Activated CD8-positive, alpha-beta memory T cell treated with anti-CD3 and anti-CD28 coated beads for 4 hours (primary cell): ENCODE data around the gene KAT5.
"Not testable (repeated sequence)": the region's sequence is repeated elsewhere in the genome, so short reads cannot be mapped to it uniquely, and the experiment has no call there.

ENCODE experiments used
- DNase-seq, 2 donors: peaks; one replicate each; pipeline ENCODE4 v3.0.0-alpha.2; 2020; ENCODE audit warnings: low read depth in 2 of 2

KAT5 gene

DNA sequence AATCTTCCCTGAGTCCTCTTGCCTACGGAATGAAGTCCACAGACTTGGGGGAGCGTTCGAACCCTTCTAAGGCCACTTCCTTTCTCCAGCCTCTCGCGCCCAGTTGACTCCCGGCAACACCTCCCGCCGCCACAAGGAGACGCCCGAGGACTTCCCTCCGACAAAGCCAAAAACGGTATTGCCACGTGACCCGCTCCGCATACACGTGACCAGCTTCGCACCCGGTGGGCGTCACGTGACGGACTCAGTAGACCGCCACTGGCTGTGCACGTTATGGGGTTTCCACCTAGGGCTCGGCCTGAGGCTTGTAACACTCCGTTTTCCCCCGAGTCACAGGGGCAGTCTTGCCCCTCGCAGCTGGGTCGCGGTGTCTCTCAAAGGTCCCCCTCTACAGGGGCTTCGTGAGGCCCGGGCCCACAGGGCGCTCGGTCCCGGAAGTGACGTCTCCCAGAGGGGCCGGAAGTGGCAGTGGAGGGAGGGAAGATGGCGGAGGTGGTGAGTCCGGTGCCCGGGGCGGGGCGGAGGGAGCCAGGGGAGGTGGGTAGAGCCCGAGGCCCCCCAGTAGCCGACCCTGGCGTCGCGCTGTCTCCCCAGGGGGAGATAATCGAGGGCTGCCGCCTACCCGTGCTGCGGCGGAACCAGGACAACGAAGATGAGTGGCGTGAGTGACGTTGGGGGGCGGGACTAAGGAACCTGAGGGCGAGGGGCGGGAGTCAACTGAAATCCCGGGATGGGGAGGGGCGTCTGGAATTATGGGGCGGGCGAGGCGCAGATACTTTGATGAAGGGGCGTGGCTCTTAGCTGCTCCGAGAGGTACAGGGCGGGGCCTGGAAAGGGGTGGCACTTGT, at the start of gene KAT5:
Gene KAT5 (plus strand): TSS at position 468 of the 848 bp plus-strand sequence. CDS start 16 bp downstream, at position 484.
- peak; percentile 94 to 97 for DNase-seq

DNA sequence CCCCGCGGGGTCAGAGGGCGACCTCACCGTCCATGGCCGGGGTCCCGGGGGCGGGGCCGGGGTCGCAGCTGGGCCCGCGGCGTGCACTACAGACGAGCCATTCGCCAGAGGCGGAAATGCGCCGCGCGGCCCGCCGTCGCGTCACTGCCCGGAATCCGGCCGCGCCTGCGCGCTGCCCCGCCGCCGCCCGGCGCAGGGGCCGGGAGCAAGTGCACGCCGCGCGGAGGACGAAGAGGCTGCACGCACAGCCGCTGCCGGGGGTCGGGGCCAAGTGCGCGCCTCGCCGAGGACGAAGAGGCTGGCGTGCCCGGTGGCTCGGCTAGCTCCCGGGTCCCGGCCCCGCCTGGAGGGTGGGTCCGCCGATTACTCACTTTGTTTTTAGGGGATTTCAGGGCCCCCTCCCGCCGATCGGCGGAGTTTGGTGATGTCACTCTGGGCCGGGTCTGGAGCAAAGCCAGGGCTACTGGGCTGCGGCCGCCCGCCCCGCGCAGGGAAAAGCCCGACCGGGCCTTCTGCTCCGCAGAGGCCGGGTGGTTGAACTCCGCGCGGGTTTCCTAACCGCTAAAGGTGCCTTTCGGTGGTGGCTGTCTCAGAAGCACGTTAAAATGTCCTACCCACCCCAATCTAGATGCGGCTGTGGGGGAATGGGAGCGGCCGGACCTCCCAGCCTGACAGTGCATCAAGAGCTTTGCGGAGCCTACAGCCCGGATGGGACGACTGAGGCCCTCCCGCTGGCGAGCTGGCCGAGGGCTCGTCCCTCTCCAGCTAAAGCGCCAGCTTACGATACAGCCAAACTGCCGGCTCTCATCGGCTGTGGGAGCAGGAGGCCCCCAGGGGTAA, 49.0 kb upstream of the KAT5 start, which contains the start of gene RELA:
Gene RELA (minus strand): TSS at position 118 of the 840 bp plus-strand sequence. CDS start 84 bp downstream, at position 34.
- DNase-seq: peak; percentile 78 to 81

GRCh38 chr11:65663639-65664200, 48.3 kb upstream of the KAT5 start:
- DNase-seq: peak; percentile 25 to 30

DNA sequence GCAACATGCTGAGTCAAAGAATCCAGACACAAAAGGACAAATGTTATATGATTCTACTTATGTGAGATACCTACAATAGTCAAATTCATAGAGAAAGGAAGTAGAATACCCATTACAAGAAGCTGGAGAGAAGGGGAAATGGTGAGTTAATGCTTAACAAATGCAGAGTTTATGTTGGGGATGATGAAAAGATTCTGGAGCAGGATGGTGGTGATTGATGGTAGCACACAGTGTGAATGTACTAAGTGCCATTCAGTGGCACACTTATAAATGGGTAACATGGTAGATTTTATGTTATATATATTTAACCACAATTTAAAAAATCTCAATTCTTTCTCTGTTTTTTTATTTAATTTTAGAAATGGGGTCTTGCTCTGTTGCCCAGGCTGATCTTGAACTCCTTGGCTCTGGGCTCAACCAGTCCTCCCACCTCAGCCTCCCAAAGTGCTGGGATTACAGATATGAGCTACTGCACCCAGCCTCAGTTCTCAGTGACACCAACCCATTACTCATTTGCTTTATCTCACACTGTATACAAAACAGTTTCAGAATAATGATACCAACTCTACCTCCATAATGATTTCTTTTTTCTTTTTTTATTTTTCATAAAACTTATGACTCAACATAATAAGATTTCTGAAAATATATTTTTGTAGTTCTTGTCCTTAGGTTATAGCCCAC, 39.7 kb upstream of the KAT5 start:
- no peak for DNase-seq

- DNase-seq: no peak
Measured at GRCh38 chr11:65672982-65673381, 39.1 kb upstream of the KAT5 start.

DNA sequence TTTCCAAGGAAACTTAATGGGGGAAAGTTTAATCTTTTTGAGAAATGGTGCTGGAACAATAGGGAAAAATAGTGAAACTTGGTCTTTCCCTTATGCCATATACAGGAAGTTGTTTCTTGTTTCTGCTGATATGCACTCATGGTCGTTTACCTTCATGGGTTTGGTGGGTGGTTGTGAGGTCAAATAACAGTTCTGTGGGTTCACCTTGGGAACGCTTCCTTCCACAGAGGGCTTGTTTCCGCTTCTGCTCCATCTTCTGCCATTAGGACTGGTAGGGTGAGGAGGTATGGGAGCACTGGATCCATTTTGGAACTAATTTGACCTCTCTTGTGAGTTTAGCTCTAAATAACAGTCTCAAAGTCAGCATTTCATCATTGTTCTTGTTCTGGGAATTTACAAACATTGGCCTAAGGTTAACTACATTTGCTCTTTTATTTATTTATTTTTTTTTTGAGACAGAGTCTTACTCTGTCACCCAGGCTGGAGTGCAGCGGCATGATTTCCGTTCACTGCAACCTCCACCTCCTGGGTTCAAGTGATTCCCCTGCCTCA, 31.8 kb upstream of the KAT5 start:
- DNase-seq: no peak

DNA sequence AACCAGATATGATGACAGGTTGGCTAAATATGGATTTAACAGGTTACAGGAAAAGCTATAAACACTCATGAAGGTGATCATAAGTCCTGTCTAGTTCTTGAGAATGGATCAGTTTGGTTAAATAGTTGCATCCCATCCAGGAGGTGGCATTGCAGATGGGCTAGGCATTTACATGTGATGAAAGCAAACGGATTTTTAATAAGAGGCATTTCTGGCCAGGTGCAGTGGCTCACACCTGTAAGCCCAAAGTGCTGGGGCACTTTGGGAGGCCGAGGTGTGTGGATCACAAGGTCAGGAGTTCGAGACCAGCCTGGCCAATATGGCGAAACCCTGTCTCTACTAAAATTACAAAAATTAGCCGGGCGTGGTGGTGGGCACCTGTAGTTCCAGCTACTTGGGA, 28.6 kb upstream of the KAT5 start:
- not testable (repeated sequence) for DNase-seq

DNA sequence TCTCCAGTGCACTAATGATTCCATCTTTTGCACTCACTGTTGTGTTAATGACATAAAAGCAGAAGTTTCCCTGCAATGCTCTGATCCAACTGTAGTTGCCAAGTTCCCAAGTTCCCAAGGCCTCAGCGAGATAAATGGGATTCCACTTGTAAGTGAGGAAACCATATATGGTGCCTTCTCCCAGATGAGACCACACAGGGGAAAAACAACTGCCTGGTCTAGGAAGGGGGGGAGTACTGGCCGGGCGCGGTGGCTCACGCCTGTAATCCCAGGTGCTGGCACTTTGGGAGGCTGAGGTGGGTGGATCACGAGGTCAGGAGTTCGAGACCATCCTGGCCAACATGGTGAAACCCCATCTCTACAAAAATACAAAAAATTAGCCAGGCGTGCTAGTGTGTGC, 26.1 kb upstream of the KAT5 start:
- no peak for DNase-seq

- not testable (repeated sequence) for DNase-seq
Measured at GRCh38 chr11:65691847-65692246, 20.2 kb upstream of the KAT5 start.

DNA sequence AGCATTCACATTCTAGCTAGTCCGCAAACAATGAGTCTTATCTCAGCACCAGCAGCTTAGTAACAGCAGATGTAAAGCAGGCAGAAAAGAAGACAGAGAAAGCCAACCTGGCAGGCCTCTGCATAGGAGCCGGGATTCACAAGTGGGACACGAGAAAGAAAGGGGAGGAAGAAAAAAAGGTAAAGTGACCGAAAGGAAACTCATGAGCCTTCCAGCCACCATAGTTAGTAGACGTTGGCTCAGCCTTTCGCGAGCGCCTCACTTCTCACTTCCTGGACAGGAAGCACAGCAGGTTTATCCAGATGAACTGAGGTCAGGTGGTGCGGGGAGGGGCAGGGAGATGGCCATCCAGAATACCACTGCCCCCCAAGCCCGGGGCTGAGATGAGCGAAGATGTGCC, 19.7 kb upstream of the KAT5 start:
- no peak for DNase-seq

DNA sequence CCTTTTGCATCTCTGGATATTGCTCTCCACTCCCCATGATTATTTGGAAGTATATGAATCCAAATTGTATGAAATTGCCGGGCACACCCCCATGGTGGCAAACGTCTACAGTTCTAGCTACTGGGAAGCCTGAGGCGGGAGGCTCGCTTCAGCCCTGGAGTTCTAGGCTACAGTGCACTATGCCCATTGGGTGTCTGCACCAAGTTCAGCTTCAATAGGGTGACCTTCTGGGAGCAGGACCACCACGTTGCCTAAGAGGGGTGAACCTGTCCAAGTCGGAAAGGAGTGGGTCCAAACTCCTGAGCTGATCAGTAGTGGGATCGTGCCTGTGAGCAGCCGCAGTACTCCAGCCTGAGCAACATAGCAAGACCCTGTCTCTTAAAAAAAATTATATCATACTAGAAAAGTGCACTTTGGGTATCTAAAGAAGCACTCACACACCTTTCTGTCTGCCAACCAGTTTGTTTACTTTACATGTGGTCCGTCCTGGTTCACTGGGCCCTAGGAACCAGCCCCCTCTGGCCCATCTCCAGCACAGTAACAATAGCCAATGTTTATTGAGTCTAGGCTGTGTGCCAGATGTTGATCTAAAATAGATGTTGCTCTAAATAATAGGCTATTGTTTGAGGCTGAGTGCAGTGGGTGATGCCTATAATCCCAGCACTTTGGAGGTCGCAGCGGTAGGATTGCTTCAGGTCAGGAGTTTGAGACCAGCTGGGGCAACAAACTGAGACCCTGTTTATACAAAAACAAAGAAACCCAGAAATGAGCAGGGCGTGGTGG, 16.4 kb upstream of the KAT5 start:
- DNase-seq: no peak

- no peak for DNase-seq
Measured at GRCh38 chr11:65696802-65697552, 15.1 kb upstream of the KAT5 start.

DNA sequence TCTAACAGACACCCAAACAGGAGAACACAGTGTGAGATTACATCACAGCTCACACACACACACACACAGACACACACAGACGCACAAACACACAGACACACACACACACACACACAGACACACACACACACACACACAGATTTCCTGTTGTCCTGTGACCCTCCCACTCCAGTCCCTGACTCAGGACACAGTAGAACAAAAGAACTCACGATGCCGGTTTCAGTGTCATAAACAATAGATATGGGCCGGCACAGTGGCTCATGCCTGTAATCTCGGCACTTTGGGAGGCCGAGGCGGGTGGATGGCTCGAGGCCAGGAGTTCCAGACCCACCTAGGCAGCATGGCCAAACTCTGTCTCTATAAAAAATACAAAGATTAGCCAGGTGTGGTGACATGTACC, 13.8 kb upstream of the KAT5 start:
- no peak for DNase-seq

DNA sequence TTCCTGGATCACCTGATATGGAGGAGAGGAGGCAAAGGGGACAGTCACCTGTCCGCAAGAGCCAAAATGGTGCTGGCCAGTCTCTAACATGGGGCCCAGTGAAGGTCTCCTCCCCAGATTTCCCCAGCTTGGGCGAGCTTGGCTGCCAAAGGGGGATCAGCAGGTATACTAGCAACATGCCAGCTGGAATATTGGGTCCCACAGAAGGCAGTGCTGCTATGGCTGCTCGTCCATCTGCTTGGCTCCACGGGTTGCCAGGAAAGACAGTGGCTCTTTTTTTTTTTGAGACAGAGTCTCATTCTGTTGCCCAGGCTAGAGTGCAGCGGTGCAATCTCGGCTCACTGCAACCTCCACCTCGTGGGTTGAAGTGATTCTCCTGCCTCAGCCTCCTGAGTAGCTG, 12.7 kb upstream of the KAT5 start:
- no peak for DNase-seq

- no peak for DNase-seq
Measured at GRCh38 chr11:65700399-65700798, 11.7 kb upstream of the KAT5 start.

DNA sequence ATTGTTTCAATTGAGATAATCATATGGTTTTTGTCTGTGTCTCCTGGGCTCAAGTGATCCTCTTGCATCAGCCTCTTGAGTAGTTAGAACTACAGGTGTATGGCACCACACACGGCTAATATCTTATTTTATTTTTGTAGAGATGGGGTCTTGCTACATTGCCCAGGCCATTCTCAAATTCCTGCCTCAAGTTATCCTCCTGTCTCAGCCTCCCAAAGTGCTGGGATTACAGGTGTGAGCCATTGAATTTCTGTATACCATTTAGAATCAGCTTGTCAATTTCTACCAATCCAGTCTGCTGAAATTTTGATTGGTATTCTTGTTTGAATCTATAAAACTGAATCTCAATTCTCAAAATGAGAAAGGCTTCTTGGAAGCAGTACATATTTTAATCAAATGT, 10.4 kb upstream of the KAT5 start:
- no peak for DNase-seq

GRCh38 chr11:65703846-65704245, 8.2 kb upstream of the KAT5 start:
- DNase-seq: no peak

DNA sequence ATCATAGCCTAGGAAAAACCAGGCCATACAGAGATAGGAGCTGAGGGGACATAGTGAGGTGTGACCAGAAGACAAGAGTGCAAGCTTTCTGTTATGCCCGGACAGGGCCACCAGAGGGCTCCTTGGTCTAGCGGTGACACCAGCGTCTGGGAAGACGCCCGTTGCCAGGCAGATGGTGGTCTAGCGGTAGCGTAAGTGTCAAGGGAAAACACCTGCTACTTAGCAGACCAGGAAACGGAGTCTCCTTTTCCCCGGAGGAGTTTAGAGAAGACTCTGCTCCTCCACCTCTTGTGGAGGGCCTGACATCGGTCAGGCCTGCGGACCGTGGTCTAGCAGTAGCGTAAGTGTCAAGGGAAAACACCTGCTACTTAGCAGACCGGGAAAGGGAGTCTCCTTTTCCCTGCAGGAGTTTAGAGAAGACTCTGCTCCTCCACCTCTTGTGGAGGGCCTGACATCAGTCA, 5.7 kb upstream of the KAT5 start:
- peak; percentile 57 to 59 for DNase-seq

- DNase-seq: not testable (repeated sequence)
Measured at GRCh38 chr11:65707002-65707401, 5.0 kb upstream of the KAT5 start.

DNA sequence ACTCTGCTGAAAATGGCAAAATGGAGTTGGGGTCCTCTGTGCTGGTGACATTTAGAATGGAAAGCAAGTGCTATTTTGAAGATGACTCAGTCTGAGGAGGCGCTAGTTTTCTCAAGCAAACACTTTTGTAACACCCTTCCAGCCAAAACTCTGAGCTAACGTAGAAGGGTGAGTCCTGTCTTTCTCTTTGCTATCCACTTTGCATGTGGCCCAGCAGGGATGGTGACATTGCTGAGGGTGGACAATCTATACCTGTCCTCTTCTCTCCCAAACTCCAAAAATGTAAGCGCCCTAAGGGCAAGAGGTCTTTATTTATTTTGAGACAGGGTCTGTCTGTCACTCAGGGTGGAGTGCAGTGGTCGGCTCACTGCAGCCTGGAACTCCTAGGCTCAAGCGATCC, 3.6 kb upstream of the KAT5 start:
- DNase-seq: no peak
